SW480 (cell line): ENCODE measurements around the gene ZCCHC10.
"Not testable (repeated sequence)": the region's sequence is repeated elsewhere in the genome, so short reads cannot be mapped to it uniquely, and the experiment has no call there.

Source experiments
- DNase-seq: peaks from one replicate; pipeline ENCODE4 v3.0.0-alpha.2; 2016; ENCODE audit warnings: low spot score

ZCCHC10 gene

DNA sequence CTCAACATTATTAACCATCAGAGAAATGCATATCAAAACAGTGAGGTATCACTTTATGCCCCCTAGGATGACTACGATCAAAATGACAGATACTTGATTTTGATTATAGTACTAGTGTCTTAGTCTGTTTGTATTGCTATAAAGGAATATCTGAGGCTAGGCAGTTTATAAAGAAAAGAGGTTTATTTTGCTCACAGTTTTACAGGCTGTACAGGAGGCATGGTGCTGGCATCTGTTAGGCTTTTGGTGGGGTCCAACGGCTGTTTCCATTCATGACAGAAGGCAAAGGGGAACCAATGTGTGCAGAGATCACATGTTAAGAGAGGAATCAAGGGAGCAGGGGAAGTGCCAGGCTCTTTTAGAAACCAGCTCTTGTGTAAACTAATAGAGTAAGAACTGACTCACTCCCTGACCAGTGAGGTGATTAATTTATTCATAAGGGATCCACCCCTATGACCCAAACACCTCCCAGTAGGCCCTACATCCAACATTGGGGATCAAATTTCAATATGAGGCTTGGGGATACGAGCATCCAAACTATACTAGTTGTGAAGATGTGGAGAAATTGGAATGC, 46.9 kb downstream of the ZCCHC10 start:
- DNase-seq = peak; percentile 42

GRCh38 chr5:132976852-132977251, 49.5 kb downstream of the ZCCHC10 start:
- DNase-seq = no peak

GRCh38 chr5:132972436-132972828, 53.9 kb downstream of the ZCCHC10 start:
- DNase-seq = not testable (repeated sequence)

DNA sequence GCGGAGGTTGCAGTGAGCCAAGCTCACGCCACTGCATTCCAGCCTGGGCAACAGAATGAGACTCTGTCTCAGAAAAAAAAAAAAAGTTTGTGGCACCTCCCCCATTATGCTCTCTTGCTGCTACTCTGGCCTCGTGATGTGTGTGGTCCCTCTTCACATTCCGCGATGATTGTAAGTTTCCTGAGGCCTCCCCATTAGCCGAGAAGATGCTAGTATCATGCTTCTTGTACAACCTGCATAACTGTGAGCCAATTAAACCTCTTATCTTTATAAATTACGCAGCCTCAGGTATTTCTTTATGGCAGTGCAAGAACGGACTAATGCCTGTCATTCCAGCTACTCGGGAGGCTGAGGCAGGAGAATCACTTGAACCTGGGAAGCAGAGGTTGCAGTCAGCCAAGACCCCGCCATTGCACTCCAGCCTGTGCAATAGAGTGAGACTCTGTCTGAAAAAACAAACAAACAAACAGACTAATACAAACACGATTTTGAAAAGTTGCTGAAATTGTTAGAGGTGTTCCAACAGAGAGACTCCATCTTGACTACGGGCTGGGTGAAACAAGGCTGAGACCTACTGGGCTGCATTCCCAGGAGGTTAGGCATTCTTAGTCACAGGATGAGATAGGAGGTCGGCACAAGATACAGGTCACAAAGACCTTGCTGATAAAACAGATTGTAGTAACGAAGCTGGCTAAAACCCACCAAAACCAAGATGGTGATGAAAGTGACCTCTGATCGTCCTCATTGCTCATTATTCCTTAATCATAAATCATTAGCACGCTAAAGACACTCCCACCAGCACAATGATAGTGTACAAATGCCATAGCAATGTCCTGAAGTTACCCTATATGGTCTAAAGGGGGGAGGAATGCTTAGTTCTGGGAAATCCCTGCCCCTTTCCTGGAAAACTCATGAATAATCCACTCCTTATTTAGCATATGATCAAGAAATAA, 54.6 kb downstream of the ZCCHC10 start:
- no peak for DNase-seq

DNA sequence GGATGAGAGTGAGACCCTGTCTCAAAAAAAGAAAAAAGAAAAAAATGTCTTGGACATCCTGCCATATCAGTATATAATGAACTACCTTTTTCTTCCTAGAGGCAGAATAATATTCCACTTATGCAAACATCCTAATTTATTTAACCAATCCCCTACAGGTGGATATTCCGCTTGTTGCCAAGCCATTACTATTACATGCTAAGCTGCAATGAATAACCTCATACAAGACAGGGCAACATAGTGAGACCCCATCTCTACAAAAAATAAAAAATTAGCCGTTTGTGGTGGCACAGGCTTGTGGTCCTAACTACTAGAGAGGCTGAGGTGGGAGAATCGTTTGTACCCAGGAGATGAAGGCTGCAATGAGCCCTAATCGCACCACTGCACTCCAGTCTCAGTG, 61.2 kb downstream of the ZCCHC10 start:
- DNase-seq = no peak

DNA sequence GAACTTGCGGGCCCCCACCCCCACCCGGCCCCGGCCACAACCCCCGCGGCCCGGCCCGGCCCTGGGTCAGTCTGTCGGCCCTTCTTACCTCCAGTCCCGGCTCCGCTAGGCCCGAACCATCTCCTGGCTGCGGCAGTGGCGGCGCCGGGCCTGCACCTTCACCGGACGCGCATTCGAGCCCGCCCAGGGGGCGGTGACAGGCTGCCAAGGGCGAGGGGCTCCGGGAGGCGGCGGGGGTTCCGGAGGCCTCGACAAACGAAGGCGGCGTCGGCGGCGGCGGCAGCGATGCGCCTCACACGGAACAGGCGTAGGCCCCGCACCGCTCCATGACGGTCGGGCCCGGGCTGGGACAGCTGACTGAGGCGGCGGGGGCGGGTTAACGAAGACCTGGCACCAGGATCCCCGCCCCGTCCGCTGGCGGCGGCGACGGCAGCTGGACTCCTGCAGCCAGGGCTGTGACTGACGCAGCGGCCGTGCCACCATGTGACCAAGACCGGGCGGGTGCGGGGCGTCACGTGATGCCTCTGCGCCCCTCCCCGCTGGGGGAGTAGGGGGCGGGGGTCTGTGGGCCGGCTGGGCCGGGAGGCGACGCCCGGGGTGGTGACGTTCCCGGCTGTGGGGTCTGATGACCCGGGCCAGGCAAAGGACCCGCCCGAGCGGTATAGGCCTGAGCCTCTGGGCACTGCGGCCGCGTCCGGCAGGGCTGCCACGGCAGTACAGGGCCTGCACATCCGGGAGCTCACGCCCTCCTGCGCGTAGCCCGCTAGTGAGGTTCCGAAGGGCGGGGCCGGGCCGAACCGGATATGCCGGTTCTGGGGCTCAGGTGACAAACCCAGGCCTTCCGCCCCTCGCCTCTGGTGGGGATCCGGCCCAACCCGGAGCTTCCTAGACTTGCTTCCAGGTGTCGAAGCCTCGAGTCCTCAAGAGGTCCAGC, 62.9 kb downstream of the ZCCHC10 start, which contains the start of gene AFF4:
Gene AFF4, minus strand, starts transcription at position 464 of the 934 bp plus-strand sequence. CDS start 26,445 bp downstream, outside the sequence.
- DNase-seq = peak; percentile 97

DNA sequence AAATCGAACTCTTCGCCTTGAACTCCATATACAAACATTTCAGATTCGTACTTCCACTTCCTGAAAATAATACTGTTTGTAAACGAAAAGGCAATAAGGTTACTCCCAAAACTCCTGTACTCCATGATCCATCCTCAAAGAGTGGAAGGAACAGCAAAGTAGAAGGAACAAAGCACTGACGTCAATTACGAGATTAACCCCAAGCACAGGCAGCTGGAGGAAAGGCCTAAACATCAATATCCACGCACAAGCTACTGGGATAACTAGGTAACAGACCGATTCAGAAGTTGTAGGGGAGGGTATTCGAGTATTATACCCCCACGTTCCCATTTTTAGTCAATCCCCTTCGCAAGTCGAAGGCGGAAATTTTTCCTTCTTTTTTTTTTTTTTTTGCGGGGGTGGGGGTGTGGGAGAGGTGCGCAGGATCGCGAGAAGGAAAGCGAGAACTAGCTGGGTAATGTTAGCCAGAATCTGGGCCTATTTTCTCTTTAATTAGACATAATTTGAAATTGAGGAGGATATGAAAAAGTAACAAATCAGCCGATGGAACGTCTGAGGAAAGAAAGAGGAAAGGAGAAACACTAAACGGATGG, 63.8 kb downstream of the ZCCHC10 start:
- peak; percentile 72 for DNase-seq

GRCh38 chr5:132961887-132962286, 64.5 kb downstream of the ZCCHC10 start:
- DNase-seq = no peak

- not testable (repeated sequence) for DNase-seq
Observed at GRCh38 chr5:132961123-132961815, 65.1 kb downstream of the ZCCHC10 start.

- DNase-seq = not testable (repeated sequence)
Observed at GRCh38 chr5:132956166-132956799, 70.1 kb downstream of the ZCCHC10 start.

DNA sequence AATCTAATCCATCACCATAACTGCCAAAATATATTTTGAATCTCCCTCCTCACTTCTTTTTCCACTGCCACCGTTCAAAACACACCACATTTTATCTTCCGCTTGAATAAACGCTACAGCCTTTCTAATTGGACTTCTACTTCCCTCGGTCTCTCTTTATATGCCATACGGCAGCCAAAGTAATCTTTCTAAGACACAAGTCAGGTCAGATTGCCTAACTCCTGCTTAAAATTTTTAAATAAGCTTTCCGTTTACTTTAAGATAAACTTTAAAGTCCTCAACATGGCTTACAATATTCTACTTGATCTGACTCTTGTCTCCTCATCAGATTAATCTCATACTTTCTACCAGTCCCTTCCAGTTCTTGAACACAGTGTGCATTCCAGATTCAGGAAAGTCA, 72.6 kb downstream of the ZCCHC10 start:
- DNase-seq = no peak

DNA sequence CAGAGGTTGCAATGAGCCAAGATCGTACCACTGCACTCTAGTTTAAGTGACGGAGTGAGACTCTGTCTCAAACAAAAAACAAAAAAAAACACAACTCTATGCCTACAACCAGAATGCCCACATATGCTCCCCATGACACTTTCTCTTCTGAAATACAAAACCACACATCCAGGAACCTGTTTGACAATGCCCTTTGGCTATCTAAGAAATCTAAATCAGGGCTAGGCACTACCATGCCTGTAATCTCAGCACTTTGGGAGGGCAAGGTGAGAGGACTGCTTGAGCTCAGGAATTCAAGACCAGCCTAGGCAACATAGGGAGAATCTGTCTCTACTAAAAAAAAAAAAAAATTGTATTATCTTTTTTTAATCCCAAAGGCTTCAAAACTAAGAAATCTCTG, 73.5 kb downstream of the ZCCHC10 start:
- no peak for DNase-seq

- no peak for DNase-seq
Observed at GRCh38 chr5:132951897-132952296, 74.5 kb downstream of the ZCCHC10 start.

- no peak for DNase-seq
Observed at GRCh38 chr5:132949136-132949535, 77.2 kb downstream of the ZCCHC10 start.

- no peak for DNase-seq
Observed at GRCh38 chr5:132947671-132948070, 78.7 kb downstream of the ZCCHC10 start.
